GM12801 (cell line): Measurements from ENCODE around the gene CLMN.

Experiments used
- TF ChIP-seq, protein P1 (sequence below): IDR thresholded peaks from one replicate; pipeline ENCODE4 v1.5.1; 2011; ENCODE audit warnings: control low read depth; ENCODE audit not compliant: insufficient read length; ENCODE audit errors: extremely low read depth

The CLMN gene

DNA sequence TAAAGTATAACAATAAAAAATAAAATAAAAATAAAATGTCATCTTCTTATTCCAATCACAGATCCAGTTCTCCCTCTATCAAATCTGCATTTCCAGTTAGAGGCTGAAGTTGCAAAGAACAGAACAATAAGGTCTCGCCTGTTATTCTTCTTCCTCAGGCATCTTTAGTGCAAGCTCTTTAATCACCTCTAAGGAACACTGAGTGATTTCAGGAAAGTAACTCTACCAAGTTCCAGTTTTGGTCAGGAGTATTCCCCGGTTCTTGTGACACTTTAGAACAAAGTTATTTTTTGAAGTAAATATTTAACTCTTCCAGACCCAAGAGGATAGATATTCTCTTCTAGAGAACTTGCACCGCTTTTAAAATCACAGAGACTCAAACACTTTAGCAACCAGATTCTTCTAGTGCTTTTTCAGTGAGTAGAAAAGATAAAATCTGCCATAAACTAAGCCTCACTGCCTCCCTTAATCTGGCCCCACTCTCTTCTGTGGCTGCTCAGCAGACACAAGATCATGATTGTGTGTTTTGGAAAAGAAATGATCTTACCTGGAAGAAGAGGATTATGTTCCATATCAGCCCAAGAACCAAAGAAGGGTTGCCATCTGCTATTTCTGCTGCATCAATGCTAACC lies 104.5 kb downstream of the CLMN start:
- TF ChIP-seq, protein P1, sequence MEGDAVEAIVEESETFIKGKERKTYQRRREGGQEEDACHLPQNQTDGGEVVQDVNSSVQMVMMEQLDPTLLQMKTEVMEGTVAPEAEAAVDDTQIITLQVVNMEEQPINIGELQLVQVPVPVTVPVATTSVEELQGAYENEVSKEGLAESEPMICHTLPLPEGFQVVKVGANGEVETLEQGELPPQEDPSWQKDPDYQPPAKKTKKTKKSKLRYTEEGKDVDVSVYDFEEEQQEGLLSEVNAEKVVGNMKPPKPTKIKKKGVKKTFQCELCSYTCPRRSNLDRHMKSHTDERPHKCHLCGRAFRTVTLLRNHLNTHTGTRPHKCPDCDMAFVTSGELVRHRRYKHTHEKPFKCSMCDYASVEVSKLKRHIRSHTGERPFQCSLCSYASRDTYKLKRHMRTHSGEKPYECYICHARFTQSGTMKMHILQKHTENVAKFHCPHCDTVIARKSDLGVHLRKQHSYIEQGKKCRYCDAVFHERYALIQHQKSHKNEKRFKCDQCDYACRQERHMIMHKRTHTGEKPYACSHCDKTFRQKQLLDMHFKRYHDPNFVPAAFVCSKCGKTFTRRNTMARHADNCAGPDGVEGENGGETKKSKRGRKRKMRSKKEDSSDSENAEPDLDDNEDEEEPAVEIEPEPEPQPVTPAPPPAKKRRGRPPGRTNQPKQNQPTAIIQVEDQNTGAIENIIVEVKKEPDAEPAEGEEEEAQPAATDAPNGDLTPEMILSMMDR: no peak

DNA sequence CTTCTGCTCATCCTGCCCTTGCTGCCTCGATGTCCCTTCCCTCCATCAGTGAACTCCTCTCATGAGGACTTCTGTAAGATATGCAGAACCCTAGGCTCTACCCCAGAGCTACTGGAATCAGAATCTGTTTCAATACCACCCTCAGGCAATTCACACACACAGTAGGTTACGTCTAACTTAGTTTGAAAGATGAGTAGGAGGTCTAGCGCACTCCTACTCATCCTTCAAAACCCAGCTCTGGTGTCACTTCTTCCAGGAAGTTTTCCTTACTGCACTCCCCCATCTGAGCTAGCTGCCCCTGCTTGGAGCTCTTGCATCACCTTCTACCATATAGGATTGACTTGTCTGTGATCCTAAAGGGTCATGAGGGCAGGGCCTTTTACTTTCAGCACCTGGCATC lies 105.9 kb downstream of the CLMN start:
- TF ChIP-seq, protein P1: no peak

DNA sequence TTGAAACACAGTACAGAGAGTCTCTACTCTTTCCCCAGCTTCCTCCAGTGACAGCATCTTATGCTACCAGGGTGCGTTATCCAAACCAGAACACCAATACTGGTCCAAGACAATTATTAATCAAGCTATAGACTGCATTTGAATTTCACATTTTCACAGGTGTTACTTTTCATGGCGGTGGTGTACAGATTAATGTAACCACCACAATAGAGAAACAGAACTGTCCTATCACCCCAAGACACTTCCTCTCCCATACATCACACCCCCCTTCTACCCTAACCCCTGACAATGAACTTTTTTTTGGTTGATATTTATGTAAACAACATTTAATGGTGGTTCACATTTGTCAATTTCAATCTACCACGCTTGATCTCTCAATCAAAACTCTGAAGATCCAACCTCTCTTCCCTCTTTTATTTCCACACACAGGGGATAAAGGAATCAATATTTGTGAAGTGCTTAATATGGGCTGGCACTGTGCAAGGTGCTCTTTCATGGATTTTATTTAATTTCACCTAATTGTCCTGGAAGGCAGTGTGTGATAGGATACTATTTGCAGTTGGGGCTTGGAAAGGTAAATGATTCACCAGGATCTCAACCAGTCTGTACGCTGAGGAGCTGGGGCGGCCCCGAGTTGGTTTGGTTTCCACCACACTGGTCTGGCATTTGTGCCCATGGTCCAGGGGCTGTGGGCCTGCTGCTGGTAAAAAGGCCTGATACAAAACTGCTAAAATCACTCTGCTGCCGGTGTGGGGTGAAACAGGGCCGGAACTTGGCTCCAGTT lies 107.8 kb downstream of the CLMN start:
- TF ChIP-seq, protein P1: no peak

DNA sequence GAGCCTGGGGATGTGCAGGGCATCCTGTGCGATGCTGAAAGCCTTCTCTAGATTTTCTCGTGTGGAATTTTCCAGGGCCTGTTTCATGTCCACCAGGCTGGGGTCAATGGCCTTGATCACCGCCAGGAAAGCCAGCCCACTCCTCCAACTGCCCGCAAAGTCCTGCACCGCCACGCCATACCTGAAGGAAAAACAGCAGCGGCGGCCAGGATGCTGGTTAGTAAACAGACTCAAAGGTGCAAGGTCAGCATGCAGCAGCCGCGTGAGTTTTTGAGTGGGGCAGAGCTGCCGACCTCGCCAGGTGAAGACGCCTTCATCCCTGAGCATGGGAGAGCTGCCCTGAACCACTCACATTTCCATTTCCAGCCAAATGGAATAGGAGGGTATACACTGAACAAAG lies 109.0 kb downstream of the CLMN start:
- TF ChIP-seq, protein P1: no peak

DNA sequence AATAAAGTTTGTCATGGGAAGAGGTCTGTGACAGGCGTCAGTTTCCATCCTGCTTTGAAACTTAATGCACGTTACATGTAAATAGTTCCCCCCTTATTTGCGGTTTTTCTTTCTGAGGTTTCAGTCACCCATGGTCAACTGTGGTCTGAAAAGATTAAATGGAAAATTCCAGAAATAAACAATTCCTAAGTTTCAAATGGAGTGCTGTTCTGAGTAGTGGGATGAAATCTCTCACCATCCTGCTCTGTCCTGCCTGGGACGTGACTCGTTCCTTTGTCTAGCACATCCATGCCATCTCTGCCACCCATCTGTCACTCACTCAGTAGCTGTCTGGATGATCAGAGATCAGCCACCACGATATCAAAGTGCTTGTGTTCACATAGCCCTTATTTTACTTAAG lies 111.1 kb downstream of the CLMN start:
- TF ChIP-seq, protein P1: no peak

DNA sequence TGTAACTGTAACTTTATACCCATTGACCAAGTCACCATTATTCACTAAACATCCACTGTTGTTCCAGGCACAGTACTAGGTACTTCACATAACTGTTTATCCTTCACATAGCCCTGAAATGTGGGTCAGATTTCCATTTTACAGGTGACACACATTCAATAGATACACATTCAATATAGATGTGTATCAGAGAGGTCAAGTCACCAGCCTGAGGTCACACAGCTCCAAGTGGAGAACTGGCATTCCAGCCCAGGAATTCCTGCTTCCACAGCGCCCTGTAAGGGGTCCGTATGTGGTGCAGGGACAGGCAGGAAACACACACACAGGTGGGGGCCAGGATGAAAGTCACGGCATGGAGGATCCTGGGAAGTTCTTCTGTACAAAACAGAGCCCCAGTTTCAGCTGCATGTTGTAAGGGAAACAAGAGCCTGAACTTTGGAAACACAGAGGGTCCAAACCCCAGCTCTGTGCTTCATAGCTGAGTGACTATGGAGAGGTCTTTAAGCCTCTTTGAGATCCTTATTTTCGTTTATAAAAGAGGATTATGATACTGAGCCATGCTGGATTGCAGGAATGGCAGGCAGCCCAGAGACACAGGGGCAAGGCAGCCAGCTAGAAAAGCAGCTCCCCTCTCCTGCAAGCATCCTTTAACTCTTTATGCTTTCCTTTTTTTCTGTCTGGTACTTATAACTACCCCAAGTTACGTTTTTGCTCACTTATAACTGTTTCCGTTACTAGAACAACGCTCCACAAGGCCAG lies 112.1 kb downstream of the CLMN start:
- TF ChIP-seq, protein P1: no peak

DNA sequence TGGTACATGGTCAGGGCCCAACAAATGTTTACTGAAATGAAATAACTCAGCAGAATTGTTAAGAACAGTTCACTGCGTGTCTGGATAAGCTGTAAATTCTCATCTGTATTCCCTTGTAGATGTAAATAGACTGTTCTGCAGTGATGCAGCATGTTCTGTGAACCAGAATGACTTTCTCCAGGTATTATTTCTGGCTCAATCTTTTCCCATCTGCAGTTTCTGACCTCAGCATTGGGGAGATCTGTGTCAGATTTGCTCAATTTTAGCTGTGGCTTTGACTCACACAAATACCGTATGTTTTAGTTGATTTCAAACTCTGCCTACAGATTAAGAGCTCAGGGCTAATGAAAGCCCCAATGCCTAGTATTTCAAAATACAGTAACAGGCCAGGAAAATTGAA lies 113.2 kb downstream of the CLMN start:
- TF ChIP-seq, protein P1: no peak
